ENCODE measurements around the gene SLC43A2. TPM values are rescaled to one million over a fixed set of nuclear protein-coding genes. Genes with fewer than 3 reads are reported as not detected.

Gene SLC43A2
- polyA plus RNA-seq, 1 donor (not counting 4 experiments of a cell fraction or from before 2014, with no cell fraction given) = 12.7 TPM

- no peaks in the 10 kb centered on the region for H3K9me1 ChIP-seq (ENCODE audit: control insufficient read depth, extremely low read depth, insufficient read depth, low read length)
- no peak overlapping the region for H2AFZ ChIP-seq (ENCODE audit: control insufficient read depth, low read length)
- peak overlapping the region; percentile 74 to 86 (median 82) for H3K4me3 ChIP-seq (ENCODE audit: control insufficient read depth in 2 of 3, extremely low read depth in 1 of 3, insufficient read depth in 2 of 3, low read depth in 1 of 3, low read length in 3 of 3)
- H3K4me2 ChIP-seq (ENCODE audit: control insufficient read depth, extremely low read depth, insufficient read depth, low read depth, low read length) = no peak overlapping the region
- dilution Hi-C loops (cut with MboI; ENCODE audit: extremely low pct_ligation_motif_present, low sequenced_read_pairs) = no loop called here
- no peak for DNase-seq (ENCODE audit: low read depth, low spot score)
- H3K27ac ChIP-seq (ENCODE audit: control insufficient read depth, insufficient read depth, low read length) = peak overlapping the region; percentile 34
- no peak for FAIRE-seq
- TF ChIP-seq CTCF (optimal IDR thresholded peaks at IDR 0.05 in 1 of 3, IDR thresholded peaks at IDR 0.05 in 1 of 3, conservative IDR thresholded peaks at IDR 0.05 in 1 of 3; ENCODE audit: extremely low read depth in 1 of 3, insufficient read depth in 2 of 3, low read length in 3 of 3) (no peak), EZH2 (IDR thresholded peaks at IDR 0.05; ENCODE audit: low read length) (no peak)
- H3K9ac ChIP-seq (ENCODE audit: control insufficient read depth, extremely low read depth, insufficient read depth, low read length) = peak overlapping the region; percentile 77
- H3K27me3 ChIP-seq (ENCODE audit: control insufficient read depth, extremely low read depth, insufficient read depth, low read length) = peaks cover 3% of the 10 kb centered on the region
- H3K4me1 ChIP-seq (ENCODE audit: control insufficient read depth, extremely low read depth, insufficient read depth, low read length) = peaks cover 17% of the 10 kb centered on the region
- H3K79me2 ChIP-seq (ENCODE audit: control insufficient read depth, insufficient read depth, low read length) = peaks cover 40% of the 10 kb centered on the region
- peaks cover 0 to 9% of the 10 kb centered on the region in 2 experiments for H3K36me3 ChIP-seq (ENCODE audit: control insufficient read depth in 2 of 2, extremely low read depth in 1 of 2, insufficient read depth in 2 of 2, low read length in 2 of 2)
- peaks cover 11% of the 10 kb centered on the region for H4K20me1 ChIP-seq (ENCODE audit: control insufficient read depth, extremely low read depth, insufficient read depth, low read length)
- no peaks in the 10 kb centered on the region for H3K9me3 ChIP-seq (ENCODE audit: control insufficient read depth, low read depth, low read length)
Observed at GRCh38 chr17:1562176-1562643, 66.4 kb downstream of the SLC43A2 start.

- peaks cover 20% of the 10 kb centered on the region for H3K4me1 ChIP-seq (ENCODE audit: control insufficient read depth, extremely low read depth, insufficient read depth, low read length)
- DNase-seq (ENCODE audit: low read depth, low spot score) (no peak), FAIRE-seq (no peak)
- H2AFZ ChIP-seq (ENCODE audit: control insufficient read depth, low read length) = no peak overlapping the region
- peak overlapping the region; percentile 77 for H3K9ac ChIP-seq (ENCODE audit: control insufficient read depth, extremely low read depth, insufficient read depth, low read length)
- H3K36me3 ChIP-seq (ENCODE audit: control insufficient read depth in 2 of 2, extremely low read depth in 1 of 2, insufficient read depth in 2 of 2, low read length in 2 of 2) = peaks cover 0 to 9% of the 10 kb centered on the region in 2 experiments
- peaks cover 11% of the 10 kb centered on the region for H4K20me1 ChIP-seq (ENCODE audit: control insufficient read depth, extremely low read depth, insufficient read depth, low read length)
- dilution Hi-C loops (cut with MboI; ENCODE audit: extremely low pct_ligation_motif_present, low sequenced_read_pairs) = no loop called here
- H3K4me2 ChIP-seq (ENCODE audit: control insufficient read depth, extremely low read depth, insufficient read depth, low read depth, low read length) = peak overlapping the region; percentile 91
- H3K27me3 ChIP-seq (ENCODE audit: control insufficient read depth, extremely low read depth, insufficient read depth, low read length) = peaks cover 3% of the 10 kb centered on the region
- peak overlapping the region; percentile 74 to 86 (median 82) for H3K4me3 ChIP-seq (ENCODE audit: control insufficient read depth in 2 of 3, extremely low read depth in 1 of 3, insufficient read depth in 2 of 3, low read depth in 1 of 3, low read length in 3 of 3)
- H3K9me1 ChIP-seq (ENCODE audit: control insufficient read depth, extremely low read depth, insufficient read depth, low read length) = no peaks in the 10 kb centered on the region
- peaks cover 44% of the 10 kb centered on the region for H3K79me2 ChIP-seq (ENCODE audit: control insufficient read depth, insufficient read depth, low read length)
- TF ChIP-seq EZH2 (IDR thresholded peaks at IDR 0.05; ENCODE audit: low read length) (no peak), CTCF (optimal IDR thresholded peaks at IDR 0.05 in 1 of 3, IDR thresholded peaks at IDR 0.05 in 1 of 3, conservative IDR thresholded peaks at IDR 0.05 in 1 of 3; ENCODE audit: extremely low read depth in 1 of 3, insufficient read depth in 2 of 3, low read length in 3 of 3) (peak; percentile 26 to 39 (median 31))
- no peaks in the 10 kb centered on the region for H3K9me3 ChIP-seq (ENCODE audit: control insufficient read depth, low read depth, low read length)
- H3K27ac ChIP-seq (ENCODE audit: control insufficient read depth, insufficient read depth, low read length) = peak overlapping the region; percentile 34
Observed at GRCh38 chr17:1561420-1562175, 67.0 kb downstream of the SLC43A2 start.
